H9 (cell line): ENCODE measurements around the gene PLCB1. TPM values are rescaled to one million over a fixed set of nuclear protein-coding genes. Genes with fewer than 3 reads are reported as not detected.

Experiments used
- DNase-seq: peaks from one replicate; pipeline ENCODE4 v3.0.0-alpha.2; 2017
- H2AFZ ChIP-seq: one replicate; pipeline ENCODE4 v1.6.1; 2013; ENCODE audit warnings: mild to moderate bottlenecking, low read length, control low read depth, moderate library complexity
- H2AK5ac ChIP-seq: 2 replicates; pipeline ENCODE4 v1.6.1; 2013; ENCODE audit warnings: low read length, control low read depth, mixed read lengths; ENCODE audit not compliant: insufficient read length
- H2BK120ac ChIP-seq: one replicate; pipeline ENCODE4 v1.6.1; 2013; ENCODE audit warnings: low read depth, mild to moderate bottlenecking, low read length, control low read depth, inconsistent platforms; ENCODE audit not compliant: poor library complexity, severe bottlenecking
- H2BK12ac ChIP-seq: 2 replicates; pipeline ENCODE4 v1.6.1; 2013; ENCODE audit warnings: low read length, control low read depth, mixed read lengths, low read depth; ENCODE audit not compliant: insufficient read length
- H2BK15ac ChIP-seq: 2 replicates; pipeline ENCODE4 v1.6.1; 2013; ENCODE audit warnings: low read depth, low read length, control low read depth
- H2BK20ac ChIP-seq: one replicate; pipeline ENCODE4 v1.6.1; 2013; ENCODE audit warnings: low read depth, mild to moderate bottlenecking, low read length, control low read depth, inconsistent platforms; ENCODE audit not compliant: poor library complexity, severe bottlenecking
- H2BK5ac ChIP-seq: 2 replicates; pipeline ENCODE4 v1.6.1; 2013; ENCODE audit warnings: low read length, control low read depth, mixed read lengths; ENCODE audit not compliant: insufficient read length
- H3K14ac ChIP-seq: 2 replicates; pipeline ENCODE4 v1.6.1; 2013; ENCODE audit warnings: low read length, control low read depth; ENCODE audit not compliant: insufficient read depth
- H3K18ac ChIP-seq: 2 replicates; pipeline ENCODE4 v1.6.1; 2013; ENCODE audit warnings: low read depth, mild to moderate bottlenecking, mixed read lengths, low read length, control low read depth; ENCODE audit not compliant: insufficient read length
- H3K23ac ChIP-seq: 2 replicates; pipeline ENCODE4 v1.6.1; 2013; ENCODE audit warnings: low read length, control low read depth, mixed read lengths, low read depth; ENCODE audit not compliant: insufficient read length
- H3K23me2 ChIP-seq: 2 replicates; pipeline ENCODE4 v1.6.1; 2013; ENCODE audit warnings: low read depth, mild to moderate bottlenecking, mixed read lengths, low read length, control low read depth; ENCODE audit not compliant: insufficient read length, poor library complexity, severe bottlenecking
- H3K27ac ChIP-seq: 2 replicates; pipeline ENCODE4 v1.5.1; 2013; ENCODE audit warnings: low read length, control low read depth, mixed read lengths, low read depth; ENCODE audit not compliant: insufficient read length
- H3K27me3 ChIP-seq: 2 replicates; pipeline ENCODE4 v1.6.1; 2013; ENCODE audit warnings: low read length, control low read depth, inconsistent platforms; ENCODE audit not compliant: insufficient read depth
- H3K4ac ChIP-seq: 2 replicates; pipeline ENCODE4 v1.6.1; 2013; ENCODE audit warnings: low read depth, mild to moderate bottlenecking, control low read depth, inconsistent platforms, low read length, moderate library complexity
- H3K4me1 ChIP-seq: 2 replicates; pipeline ENCODE4 v1.6.1; 2013; ENCODE audit warnings: low read length, control low read depth, inconsistent platforms; ENCODE audit not compliant: insufficient read depth
- H3K4me2 ChIP-seq: 2 replicates; pipeline ENCODE4 v1.6.1; 2013; ENCODE audit warnings: low read length, control low read depth, mixed read lengths; ENCODE audit not compliant: insufficient read length, insufficient read depth
- H3K56ac ChIP-seq: 2 replicates; pipeline ENCODE4 v1.6.1; 2013; ENCODE audit warnings: low read depth, mild to moderate bottlenecking, mixed read lengths, low read length, control low read depth; ENCODE audit not compliant: insufficient read length
- H3K79me1 ChIP-seq: 2 replicates; pipeline ENCODE4 v1.6.1; 2013; ENCODE audit warnings: low read depth, mild to moderate bottlenecking, moderate library complexity, low read length, control low read depth, inconsistent platforms; ENCODE audit not compliant: insufficient read depth, poor library complexity, severe bottlenecking
- H3K79me2 ChIP-seq: 2 replicates; pipeline ENCODE4 v1.6.1; 2013; ENCODE audit warnings: low read length, control low read depth, inconsistent platforms; ENCODE audit not compliant: insufficient read depth
- H3K9ac ChIP-seq: 2 replicates; pipeline ENCODE4 v1.6.1; 2013; ENCODE audit warnings: low read length, control low read depth, mixed read lengths; ENCODE audit not compliant: insufficient read length; ENCODE audit errors: extremely low read depth
- H3K9me3 ChIP-seq: one replicate; pipeline ENCODE4 v1.6.1; 2013; ENCODE audit warnings: low read depth, low read length, inconsistent platforms; ENCODE audit not compliant: control insufficient read depth
- H3T11ph ChIP-seq: one replicate; pipeline ENCODE4 v1.6.1; 2013; ENCODE audit warnings: mild to moderate bottlenecking, low read length, control low read depth, inconsistent platforms
- H4K20me1 ChIP-seq: one replicate; pipeline ENCODE4 v1.6.1; 2013; ENCODE audit not compliant: control insufficient read depth, insufficient read length, insufficient read depth
- H4K5ac ChIP-seq: 2 replicates; pipeline ENCODE4 v1.6.1; 2013; ENCODE audit warnings: low read depth, mild to moderate bottlenecking, mixed read lengths, low read length, control low read depth; ENCODE audit not compliant: insufficient read length
- H4K8ac ChIP-seq: replicated peaks from 2 replicates; pipeline ENCODE4 v1.6.1; 2013; ENCODE audit warnings: low read length, control low read depth, mixed read lengths, low read depth; ENCODE audit not compliant: insufficient read length
- H4K91ac ChIP-seq: 2 replicates; pipeline ENCODE4 v1.6.1; 2013; ENCODE audit warnings: low read depth, mild to moderate bottlenecking, moderate library complexity, mixed read lengths, low read length, control low read depth; ENCODE audit not compliant: insufficient read length
- H3K27ac Mint-ChIP-seq, 3 experiments: 2 replicates in 2 of 3; 3 replicates in 1 of 3; pipeline ENCODE4 v1.8.0; 2020 to 2021; ENCODE audit warnings: mixed read lengths in 3 of 3, mild to moderate bottlenecking in 1 of 3, moderate library complexity in 1 of 3
- H3K27me3 Mint-ChIP-seq: 2 replicates; pipeline ENCODE4 v1.8.0; 2021; ENCODE audit warnings: low read depth, mild to moderate bottlenecking, moderate library complexity, mixed read lengths
- H3K36me3 Mint-ChIP-seq, 3 experiments: 2 replicates in 2 of 3; 3 replicates in 1 of 3; pipeline ENCODE4 v1.8.0; 2020 to 2021; ENCODE audit warnings: low read depth in 3 of 3, mixed read lengths in 3 of 3; ENCODE audit not compliant: insufficient read depth in 1 of 3
- H3K4me1 Mint-ChIP-seq, 2 experiments: 2 replicates each; pipeline ENCODE4 v1.8.0; 2020; ENCODE audit warnings: mixed read lengths in 2 of 2
- H3K4me3 Mint-ChIP-seq, 2 experiments: 2 replicates in 1 of 2; 3 replicates in 1 of 2; pipeline ENCODE4 v1.8.0; 2020 to 2021; ENCODE audit warnings: mild to moderate bottlenecking in 2 of 2, mixed read lengths in 2 of 2, moderate library complexity in 1 of 2
- H3K9me3 Mint-ChIP-seq, 2 experiments: 2 replicates in 1 of 2; 3 replicates in 1 of 2; pipeline ENCODE4 v1.8.0; 2020; ENCODE audit warnings: mild to moderate bottlenecking in 2 of 2, mixed read lengths in 2 of 2, moderate library complexity in 1 of 2
- WGBS: extraction: QIAGEN DNeasy Blood & Tissue Kit; methylation state at CpG from one replicate; pipeline ENCODE4 v1.1.7; 2013; ENCODE audit warnings: missing lambda C conversion rate, low lambda C conversion rate, mixed read lengths; ENCODE audit not compliant: insufficient read length; ENCODE audit errors: extremely low coverage; 5-methylcytosine and 5-hydroxymethylcytosine counted together
- total RNA-seq: library from RNA; stranded (reverse); gene quantifications from 2 replicates; pipeline ENCODE4 v1.2.1, GENCODE V29; 2021
- TF ChIP-seq, protein P1 (sequence below): fragments of 200-600 bp; sonication (generic); conservative IDR thresholded peaks from 3 replicates; pipeline ENCODE4 v1.8.0; 2021; ENCODE audit warnings: antibody characterized with exemption, mild to moderate bottlenecking

PLCB1 gene
- total RNA-seq, 1 experiment from 2014 or later: 11.5 TPM

DNA sequence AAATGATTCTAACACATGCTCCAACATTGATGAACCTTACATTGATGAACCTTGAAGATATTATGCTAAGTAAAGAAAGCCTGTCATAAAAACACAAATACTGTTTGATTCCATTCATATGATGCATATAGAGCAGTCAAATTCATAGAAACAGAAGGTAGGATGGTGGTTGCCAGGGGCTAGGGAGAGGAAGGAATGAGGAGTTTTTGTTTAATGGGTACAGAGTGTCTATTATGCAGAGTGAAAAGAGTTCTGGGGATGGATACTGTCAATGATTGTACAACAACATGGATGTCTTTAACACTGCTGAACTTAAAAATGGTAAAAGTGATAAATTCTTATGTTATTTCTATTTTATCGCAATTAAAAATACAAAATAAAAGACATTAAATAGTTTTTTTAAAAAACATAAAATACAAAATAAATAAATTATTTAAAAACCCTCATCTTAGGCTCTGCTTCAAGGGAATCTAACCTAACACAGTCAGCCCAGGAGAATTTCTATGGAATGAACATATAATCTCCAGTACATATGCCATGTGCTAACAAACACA is 451.0 kb downstream of the PLCB1 start:
- Histone ChIP-seq H3K79me1 (no peaks in the 10 kb centered on the region), H4K20me1 (no peaks in the 10 kb centered on the region), H3K27me3 (no peaks in the 10 kb centered on the region), H2AK5ac (no peak overlapping the region), H2AFZ (no peak overlapping the region), H3K9me3 (no peaks in the 10 kb centered on the region), H3K23me2 (no peaks in the 10 kb centered on the region), H3K18ac (no peak overlapping the region), H3K4me2 (no peak overlapping the region), H3K56ac (no peak overlapping the region), H3K4me1 (peaks cover 3% of the 10 kb centered on the region; the same call in 1 of the 2 replicates), H2BK5ac (no peak overlapping the region), H2BK12ac (no peak overlapping the region), H3K9ac (no peak overlapping the region), H4K91ac (no peak overlapping the region), H2BK15ac (no peak overlapping the region), H4K8ac (no peak overlapping the region), H3K14ac (no peak overlapping the region), H3K27ac (no peak overlapping the region), H2BK120ac (no peak overlapping the region), H3T11ph (no peak overlapping the region), H3K79me2 (no peaks in the 10 kb centered on the region), H4K5ac (no peak overlapping the region), H2BK20ac (no peak overlapping the region), H3K4ac (no peak overlapping the region), H3K23ac (no peak overlapping the region)
- TF ChIP-seq, protein P1, sequence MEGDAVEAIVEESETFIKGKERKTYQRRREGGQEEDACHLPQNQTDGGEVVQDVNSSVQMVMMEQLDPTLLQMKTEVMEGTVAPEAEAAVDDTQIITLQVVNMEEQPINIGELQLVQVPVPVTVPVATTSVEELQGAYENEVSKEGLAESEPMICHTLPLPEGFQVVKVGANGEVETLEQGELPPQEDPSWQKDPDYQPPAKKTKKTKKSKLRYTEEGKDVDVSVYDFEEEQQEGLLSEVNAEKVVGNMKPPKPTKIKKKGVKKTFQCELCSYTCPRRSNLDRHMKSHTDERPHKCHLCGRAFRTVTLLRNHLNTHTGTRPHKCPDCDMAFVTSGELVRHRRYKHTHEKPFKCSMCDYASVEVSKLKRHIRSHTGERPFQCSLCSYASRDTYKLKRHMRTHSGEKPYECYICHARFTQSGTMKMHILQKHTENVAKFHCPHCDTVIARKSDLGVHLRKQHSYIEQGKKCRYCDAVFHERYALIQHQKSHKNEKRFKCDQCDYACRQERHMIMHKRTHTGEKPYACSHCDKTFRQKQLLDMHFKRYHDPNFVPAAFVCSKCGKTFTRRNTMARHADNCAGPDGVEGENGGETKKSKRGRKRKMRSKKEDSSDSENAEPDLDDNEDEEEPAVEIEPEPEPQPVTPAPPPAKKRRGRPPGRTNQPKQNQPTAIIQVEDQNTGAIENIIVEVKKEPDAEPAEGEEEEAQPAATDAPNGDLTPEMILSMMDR: no peak
- WGBS: no CpG with 5 or more reads among the region's 1 CpG
- Mint-ChIP-seq H3K36me3 (no peaks in the 10 kb centered on the region), H3K27me3 (no peaks in the 10 kb centered on the region), H3K9me3 (no peaks in the 10 kb centered on the region; a peak in 1 of 5 replicates), H3K4me1 (peaks cover 10 to 11% of the 10 kb centered on the region in 2 experiments), H3K27ac (no peak overlapping the region), H3K4me3 (no peak overlapping the region)
- no peak for DNase-seq
